GM18519 (cell line): Measurements from ENCODE around the gene HHIPL2.
"Not testable (repeated sequence)": the region's sequence is repeated elsewhere in the genome, so short reads cannot be mapped to it uniquely, and the experiment has no call there.

Source experiments
- ATAC-seq: cut with Tn5 transposase; IDR thresholded peaks from one replicate; pipeline ENCODE4 v1.9.1; 2021; ENCODE audit warnings: mild to moderate bottlenecking, moderate library complexity; ENCODE audit not compliant: unreplicated experiment, low FRiP score

HHIPL2 gene

DNA sequence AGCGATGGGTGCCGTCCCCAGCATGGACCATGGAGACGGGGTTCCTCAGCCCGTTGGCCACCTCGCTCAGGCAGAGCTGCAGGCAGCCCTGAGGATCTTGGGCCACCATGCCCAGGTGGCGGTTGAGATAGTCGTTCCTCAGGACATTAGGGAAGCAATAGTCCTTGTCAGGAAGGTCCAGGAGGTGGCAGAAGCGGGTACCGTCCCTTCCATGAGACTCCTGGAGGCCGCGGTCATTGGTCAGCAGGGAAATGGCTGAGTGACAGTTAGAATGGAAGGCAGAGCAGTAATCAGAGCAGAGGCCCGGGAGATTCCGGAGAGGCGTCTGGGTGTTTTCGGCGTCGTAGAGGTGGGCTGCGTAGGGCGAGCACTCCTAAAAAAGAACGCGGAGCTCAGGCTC lies 4.1 kb downstream of the HHIPL2 start:
- no peak for ATAC-seq

DNA sequence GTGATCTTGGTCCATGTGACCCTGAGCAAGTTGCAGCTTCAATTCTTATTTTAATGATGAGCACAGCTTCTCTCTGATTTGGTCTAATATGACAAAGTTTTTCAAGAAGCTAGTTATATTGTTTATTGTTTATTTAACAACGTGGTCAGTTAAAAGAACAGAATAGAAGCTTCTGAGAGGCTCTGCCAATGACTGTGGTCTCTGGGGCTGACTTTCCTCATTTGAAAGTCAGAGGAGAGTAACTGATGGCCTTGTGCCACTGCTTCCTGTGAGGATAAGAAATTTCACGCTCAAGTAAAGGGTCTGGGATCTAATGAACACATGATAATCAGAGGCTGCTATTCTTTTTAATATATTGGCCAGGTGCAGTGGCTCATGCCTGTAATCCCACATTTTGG lies 7.3 kb downstream of the HHIPL2 start:
- ATAC-seq = no peak

DNA sequence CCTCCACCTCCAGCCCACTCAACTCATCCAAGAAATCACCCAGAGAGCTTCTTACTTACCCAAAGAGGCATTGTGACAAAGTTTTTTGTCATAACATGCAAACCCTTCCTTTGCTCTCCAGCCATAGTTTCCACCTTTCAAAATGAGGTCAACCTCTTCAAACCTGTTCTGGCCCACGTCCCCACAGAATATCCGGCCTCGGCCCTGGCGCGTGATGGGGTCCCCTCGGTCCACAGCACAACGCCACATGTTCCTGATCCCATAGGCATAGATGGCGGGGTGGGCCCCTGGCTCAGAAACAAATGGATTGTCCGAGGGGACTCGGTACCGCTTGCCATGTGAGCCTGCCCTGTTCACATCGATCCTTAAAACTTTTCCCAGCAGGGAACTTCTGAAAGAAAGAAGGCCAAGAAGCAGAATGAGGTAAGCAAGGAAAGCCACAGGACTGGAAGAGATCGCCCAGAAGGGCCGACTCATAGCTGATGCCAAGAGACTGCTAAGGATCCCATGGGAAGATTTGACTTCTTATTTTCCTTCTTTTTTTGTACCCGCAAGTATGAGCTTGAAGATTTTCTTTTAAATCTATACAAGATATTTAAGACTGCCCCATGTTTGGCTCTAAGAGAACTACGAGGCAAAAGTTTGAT lies 7.8 kb downstream of the HHIPL2 start:
- no peak for ATAC-seq

DNA sequence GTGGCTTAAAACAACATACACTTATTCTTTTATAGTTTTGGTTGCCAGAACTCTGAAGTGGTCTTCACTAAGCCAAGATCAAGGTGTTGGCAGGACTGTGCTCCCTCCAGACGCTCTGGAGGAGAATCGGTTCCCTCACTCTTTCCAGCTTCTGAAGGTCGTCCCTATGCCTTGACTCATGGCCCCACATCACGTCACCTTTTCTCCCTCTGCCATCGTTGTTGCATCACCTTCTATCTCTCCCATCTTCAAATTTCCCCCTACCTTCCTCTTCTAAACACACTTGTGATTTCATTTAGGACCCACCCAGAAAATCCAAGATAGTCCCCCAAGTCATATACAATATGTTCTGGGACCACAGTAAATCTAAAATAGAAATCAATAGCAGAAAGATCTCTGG lies 12.4 kb downstream of the HHIPL2 start:
- ATAC-seq = no peak

DNA sequence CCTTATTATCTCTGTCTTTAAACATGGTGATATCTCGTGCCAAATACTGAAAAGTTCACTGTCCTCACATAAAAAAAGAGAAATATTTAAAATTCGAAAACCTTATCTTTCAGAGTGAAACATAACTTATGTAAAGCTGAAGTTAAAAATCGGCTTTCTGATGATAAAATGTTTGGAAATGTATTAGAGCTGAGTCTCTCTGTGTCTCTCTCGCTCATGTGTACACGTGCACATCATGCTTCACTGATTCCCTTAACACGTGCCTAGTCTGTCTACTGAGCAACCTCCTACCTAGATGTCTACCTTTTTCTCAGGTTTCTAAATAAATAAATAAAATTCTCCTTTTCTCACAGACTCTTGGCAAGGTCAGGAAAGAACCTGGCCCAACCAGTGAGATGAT lies 17.1 kb downstream of the HHIPL2 start:
- no peak for ATAC-seq

DNA sequence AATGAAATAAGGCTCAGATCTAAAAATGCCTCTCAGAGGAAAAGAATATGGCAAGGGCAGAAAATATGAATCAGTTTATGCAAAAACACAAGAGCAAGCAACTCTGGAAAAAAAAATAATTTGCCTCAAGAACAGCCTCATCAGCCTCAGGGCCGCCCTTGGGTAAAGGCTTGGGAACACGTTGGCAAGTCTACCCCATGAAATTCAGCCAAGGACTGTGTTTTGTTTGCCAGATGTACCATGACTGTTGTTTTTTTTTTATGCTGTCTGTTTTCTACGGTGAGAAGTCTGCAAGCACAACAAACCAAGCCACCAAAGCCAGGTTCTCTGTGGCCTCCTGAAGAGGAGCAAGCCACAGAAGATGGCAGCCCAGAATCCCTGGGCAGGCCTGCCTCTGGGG lies 18.0 kb downstream of the HHIPL2 start:
- ATAC-seq = no peak

DNA sequence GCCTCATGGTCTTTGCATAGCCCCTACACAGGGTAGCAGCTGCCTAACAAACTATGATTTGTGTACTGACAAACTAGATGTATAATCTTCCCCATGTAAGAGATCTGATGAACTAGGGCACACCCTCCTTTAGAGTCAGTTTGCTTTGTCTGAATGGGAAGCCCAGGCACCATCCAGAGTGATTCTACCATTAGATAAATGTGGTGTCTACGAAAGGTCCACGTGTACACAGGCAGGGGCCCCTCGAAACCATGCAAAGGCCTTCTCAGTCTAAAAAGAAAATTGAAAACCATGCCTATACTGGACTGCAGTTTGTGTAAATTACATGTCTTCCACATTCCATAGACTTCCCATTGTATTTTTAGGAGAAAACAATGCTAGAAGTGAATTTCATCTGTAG lies 18.7 kb downstream of the HHIPL2 start:
- ATAC-seq = no peak

DNA sequence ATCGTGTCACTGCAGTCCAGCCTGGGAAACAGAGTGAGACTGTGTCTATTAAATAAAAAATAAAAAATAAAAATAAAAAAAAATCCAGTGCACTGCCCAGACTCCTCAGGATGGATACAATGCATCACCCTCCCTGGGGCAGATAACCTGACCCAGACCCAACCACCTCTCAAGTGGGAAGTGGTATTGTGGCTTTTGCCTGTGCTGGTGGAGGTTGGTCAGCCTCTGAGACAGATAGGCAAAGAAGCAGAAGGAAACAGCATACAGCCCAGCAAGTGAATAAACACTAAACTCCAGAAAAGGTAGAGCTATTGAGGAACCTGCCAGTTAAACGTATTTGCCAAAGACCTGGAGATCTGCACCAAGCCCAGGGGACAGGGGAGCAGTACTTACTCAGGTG lies 22.0 kb downstream of the HHIPL2 start:
- ATAC-seq = no peak

DNA sequence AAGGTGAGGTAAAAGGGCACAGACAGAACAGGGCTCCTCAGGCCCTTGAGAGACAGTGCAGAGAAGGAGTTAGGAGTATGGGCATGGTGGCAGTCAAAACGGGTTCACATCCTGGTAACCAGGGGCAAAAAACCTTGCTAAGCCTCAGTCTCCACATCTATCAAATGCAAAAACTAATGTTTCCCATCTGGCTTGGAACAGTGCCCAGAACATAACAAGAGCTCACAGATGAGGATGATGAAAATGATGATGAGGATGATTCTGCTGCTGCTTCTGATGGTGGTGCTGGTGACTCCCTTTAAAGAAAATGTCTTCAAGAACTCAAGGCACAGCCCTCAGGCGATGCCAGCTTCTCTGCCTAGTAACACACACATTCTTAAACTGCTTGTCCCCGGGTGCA lies 24.1 kb downstream of the HHIPL2 start:
- no peak for ATAC-seq

DNA sequence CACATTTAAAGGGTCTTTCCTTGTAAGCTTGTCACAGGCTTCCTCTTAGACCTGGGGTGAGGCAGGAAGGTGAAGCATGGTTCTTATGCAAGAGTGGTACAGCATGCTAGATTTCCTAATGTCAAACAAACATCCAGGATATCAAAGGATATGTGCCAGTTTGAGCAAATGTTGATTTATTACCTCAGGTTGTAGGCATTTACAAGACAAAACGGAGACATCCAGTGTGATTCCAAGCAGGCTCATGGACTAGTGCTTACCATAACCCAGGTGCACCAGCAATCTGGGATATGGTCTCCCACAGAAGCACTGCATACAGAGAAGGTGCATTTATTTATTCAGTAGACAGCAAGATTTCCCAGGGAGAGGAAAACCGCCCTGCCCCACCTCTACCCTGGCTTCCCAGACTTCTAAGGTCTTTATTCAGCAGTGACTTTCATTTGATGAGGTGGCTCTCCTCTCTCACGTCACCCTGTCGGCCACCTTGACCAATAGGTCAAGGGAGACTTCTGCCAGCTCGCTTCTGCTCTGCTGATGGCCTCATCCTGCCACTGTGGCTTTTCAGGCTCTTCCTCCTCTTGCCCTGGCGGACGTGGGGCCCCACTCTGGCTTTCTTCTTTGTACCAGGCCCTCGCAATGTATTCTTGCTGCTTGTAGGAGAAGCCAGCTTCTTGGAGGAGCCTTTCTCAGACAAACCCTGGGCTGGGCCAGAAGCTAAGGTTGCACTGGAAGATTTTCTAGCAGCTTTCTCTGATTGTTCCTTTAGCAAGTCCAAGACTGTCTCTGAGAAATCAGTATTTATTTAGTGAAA lies 25.6 kb downstream of the HHIPL2 start:
- no peak for ATAC-seq

DNA sequence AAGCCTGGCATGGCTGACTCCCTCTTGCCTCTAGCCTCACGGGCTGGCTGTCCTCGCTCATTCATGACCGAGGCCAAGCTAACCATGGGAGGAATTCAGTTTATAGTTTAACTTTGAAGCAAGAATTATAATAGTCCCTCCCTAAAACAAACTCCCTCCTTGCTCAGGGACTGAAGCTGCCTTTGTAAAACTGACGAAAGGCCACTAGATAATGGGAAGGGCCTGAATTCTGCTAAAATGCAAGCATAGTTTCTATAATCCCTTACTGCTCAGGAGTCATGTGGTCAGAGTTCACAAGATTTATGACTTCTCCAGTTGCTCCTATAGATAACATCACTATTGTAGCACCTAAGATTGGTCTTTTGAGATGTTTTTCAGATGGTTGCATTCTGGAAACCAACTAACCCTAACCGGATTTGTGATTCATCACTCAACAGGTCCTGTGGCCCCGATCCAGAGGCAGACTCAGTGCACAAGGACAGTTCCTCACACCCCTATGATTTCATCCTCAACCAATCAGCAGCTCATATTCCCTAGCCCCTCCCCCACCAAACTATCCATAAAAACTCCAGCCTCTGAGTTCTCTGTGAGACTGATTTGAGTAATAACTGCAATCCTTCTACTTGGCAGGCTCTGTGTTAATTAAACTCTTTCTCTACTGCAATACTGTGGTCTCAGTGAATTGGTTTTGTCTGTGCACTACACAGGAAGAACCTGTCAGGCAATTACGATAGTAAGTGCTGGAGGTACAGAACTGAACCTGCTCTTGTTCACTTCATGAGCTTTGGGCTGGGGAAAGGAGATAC lies 26.4 kb downstream of the HHIPL2 start:
- no peak for ATAC-seq

DNA sequence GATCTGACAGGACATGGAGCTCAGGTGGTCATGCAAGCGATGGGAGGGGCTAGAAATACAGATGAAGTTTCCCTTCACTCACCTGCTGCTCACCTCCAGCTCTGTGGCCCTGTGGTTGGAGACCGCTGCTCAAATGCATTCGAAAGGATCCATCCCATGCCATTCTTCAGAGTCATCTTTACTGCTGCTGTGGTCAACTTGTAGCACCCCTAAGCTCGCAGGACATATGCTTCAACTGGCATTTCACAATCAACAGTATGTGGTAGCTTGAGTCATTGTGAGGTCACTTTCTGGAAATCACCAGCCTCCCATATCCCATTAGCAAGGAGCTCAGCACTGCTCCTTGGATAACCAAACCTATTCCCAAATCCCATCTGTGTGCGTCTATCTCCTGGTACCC lies 58.4 kb downstream of the HHIPL2 start:
- ATAC-seq = not testable (repeated sequence)

DNA sequence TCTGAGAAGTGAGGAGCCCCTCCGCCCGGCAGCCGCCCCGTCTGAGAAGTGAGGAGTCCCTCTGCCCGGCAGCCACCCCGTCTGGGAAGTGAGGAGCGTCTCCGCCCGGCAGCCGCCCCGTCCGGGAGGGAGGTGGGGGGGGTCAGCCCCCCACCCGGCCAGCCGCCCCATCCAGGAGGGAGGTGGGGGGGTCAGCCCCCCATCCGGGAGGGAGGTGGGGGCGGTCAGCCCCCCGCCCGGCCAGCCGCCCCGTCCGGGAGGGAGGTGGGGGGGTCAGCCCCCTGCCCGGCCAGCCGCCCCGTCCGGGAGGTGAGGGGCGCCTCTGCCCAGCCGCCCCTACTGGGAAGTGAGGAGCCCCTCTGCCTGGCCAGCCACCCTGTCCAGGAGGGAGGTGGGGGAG lies 60.1 kb downstream of the HHIPL2 start:
- not testable (repeated sequence) for ATAC-seq

DNA sequence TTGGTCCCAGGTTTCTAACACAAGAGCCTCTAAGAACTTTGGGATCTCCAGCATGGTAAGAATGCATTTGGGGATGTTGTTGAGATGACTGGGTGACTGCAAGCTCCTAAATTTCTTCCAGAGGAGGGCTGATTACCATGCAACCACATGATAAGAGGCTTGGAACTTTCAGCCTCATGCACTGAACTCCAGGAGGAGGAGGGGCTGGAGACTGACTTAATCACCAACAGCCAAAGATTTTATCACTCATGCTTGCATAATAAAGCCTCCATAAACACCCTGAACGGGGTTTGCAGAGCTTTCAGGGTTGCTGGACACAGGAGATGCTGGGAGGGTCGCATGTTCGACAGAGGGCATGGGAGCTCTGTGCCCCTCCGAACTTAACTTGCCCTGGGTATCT lies 63.9 kb downstream of the HHIPL2 start:
- ATAC-seq = not testable (repeated sequence)

DNA sequence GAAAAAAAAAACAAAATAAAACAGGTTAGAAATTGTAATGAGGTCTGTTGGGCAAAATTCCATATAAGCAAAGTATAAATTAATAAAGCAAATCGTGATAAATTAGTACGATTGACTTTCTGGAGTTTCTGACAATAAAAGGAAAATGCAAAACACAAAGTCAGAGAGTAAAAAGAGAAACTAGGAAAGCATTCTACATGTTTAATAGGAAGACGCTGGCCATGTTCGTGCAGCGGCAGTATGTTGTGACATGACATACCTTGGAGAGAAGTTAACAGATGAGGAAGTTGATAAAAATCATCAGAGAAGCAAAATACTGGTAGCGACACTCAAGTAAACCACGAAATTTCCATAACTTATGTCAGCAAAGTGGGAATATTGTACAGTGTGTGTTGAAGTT lies 68.3 kb downstream of the HHIPL2 start:
- not testable (repeated sequence) for ATAC-seq

DNA sequence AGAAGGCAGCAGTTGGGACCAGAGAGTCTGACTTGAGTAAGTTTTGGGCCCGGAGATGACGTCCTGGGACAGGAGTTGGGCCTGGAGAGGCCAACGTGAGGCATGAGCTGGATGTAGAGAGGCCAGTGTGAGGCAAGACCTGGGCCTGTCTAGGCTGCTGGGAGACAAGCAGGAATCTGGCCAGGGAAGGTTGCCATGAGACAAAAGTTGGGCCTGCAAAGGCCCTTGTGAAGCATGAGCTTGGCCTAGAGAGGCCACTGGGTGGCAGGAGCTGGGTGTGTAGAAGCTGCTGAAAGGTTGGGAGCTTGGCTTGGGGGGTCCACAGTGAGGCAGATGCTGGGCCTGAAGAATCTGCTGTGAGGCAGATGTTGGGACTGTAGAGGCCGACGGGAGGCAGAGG lies 71.5 kb downstream of the HHIPL2 start:
- not testable (repeated sequence) for ATAC-seq

DNA sequence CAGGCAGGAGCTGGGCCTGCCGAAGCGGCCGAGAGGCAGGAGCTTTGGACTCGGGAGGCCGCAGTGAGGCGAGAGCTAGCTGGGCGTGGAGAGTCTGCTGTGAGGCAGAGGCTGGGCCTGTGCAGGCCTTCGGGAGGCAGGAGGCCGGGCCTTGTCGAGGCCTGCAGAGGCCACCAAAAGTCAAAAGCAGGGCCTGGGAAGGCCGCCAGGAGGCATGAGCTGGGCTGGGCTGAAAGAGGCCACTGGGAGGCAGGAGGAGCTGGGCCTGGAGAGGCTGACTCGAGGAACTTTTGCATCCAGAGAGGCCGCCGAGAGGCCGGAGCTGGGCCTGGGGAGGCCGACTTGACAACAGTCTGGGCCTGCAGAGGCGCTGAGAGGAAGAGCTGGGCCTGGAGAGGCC lies 74.2 kb downstream of the HHIPL2 start:
- not testable (repeated sequence) for ATAC-seq

DNA sequence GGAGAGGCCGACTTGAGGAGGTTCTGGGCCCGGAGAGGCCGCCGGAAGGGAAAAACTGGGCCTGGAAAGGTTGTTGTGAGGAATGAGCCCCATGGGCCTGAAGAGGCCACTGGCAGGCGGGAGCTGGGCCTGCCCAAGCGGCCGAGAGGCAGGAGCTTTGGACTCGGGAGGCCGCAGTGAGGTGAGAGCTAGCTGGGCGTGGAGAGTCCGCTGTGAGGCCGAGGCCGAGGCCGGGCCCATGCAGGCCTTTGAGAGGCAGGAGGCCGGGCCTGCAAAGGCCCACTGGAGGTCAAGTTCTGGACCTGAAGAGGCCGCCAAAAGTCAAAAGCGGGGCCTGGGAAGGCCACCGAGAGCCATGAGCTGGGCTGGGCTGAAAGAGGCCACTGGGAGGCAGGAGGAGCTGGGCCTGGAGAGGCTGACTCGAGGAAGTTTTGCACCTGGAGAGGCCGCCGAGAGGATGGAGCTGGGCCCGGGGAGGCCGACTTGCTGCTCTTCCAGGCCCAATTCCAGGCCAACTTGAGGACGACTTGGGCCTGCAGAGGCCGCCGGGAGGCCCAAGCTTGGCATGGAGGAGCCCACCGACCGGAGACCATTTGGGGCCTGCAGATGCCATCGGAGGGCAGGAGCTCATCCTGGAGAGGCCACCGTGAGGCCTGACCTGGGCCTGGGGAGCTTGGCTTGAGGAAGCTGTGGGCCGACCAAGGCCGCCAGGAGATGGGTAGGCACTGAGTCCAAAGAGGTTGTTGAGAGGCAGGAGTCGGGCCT lies 74.9 kb downstream of the HHIPL2 start:
- not testable (repeated sequence) for ATAC-seq
